H1 (cell line): Measurements from ENCODE around the gene RITA1.

Source experiments
- CEBPB ChIP-seq: IDR thresholded peaks from 2 replicates; pipeline ENCODE4 v1.6.1; 2012; ENCODE audit warnings: low read depth, low read length
- CTCF ChIP-seq, 3 experiments: IDR thresholded peaks; 1 replicate in 2 of 3; 2 replicates in 1 of 3; pipeline versions ENCODE4 v1.5.1 to v1.6.1; 2011; ENCODE audit warnings: low read length in 3 of 3, mild to moderate bottlenecking in 3 of 3, inconsistent platforms in 2 of 3, low read depth in 1 of 3, moderate library complexity in 1 of 3; ENCODE audit not compliant: insufficient read depth in 1 of 3; ENCODE audit errors: control extremely low read depth in 1 of 3
- EP300 ChIP-seq, 2 experiments: IDR thresholded peaks; 1 replicate in 1 of 2; 2 replicates in 1 of 2; pipeline ENCODE4 v1.6.1; 2011 to 2012; ENCODE audit warnings: low read depth in 2 of 2, low read length in 2 of 2, mild to moderate bottlenecking in 2 of 2, borderline replicate concordance in 1 of 2, inconsistent platforms in 1 of 2, moderate library complexity in 1 of 2
- KDM1A ChIP-seq: fragments of 200-600, 300-600 bp; sonication (generic); IDR thresholded peaks from 2 replicates; pipeline ENCODE4 v1.7.1; 2016; ENCODE audit warnings: mild to moderate bottlenecking, low read length, borderline replicate concordance
- NRF1 ChIP-seq: IDR thresholded peaks from 2 replicates; pipeline ENCODE4 v1.6.1; 2011; ENCODE audit warnings: mild to moderate bottlenecking, low read depth, low read length, improper control_type of control experiment
- POLR2AphosphoS5 ChIP-seq: IDR thresholded peaks from 2 replicates; pipeline ENCODE4 v1.6.1; 2011; ENCODE audit warnings: low read depth, low read length
- TAF1 ChIP-seq: IDR thresholded peaks from 2 replicates; pipeline ENCODE4 v1.6.1; 2011; ENCODE audit warnings: mild to moderate bottlenecking, low read depth, low read length
- ZNF274 ChIP-seq: IDR thresholded peaks from 2 replicates; pipeline ENCODE4 v1.7.0; 2012; ENCODE audit warnings: low read length, borderline replicate concordance; ENCODE audit errors: extremely low read depth

GRCh38 chr12:113144806-113145205, 40.7 kb upstream of the RITA1 start:
- TF ChIP-seq CEBPB (no peak), TAF1 (no peak), CTCF (IDR thresholded peaks at IDR 0.05; ENCODE audit: control extremely low read depth in 1 of 3, insufficient read depth in 1 of 3, low read depth in 1 of 3, low read length in 3 of 3) (no peak), NRF1 (no peak), ZNF274 (no peak), EP300 (IDR thresholded peaks at IDR 0.05; ENCODE audit: borderline replicate concordance in 1 of 2, low read depth in 2 of 2, low read length in 2 of 2) (no peak), KDM1A (no peak), POLR2AphosphoS5 (no peak)
